HG02852 (cell line): Measurements from ENCODE around the gene PHYKPL.
"Not testable (repeated sequence)": the region's sequence is repeated elsewhere in the genome, so short reads cannot be mapped to it uniquely, and the experiment has no call there.

Source experiments
- ATAC-seq: cut with Tn5 transposase; IDR thresholded peaks from one replicate; pipeline ENCODE4 v1.9.1; 2021; ENCODE audit warnings: mild to moderate bottlenecking, moderate library complexity; ENCODE audit not compliant: unreplicated experiment

Gene PHYKPL

GRCh38 chr5:178265746-178266145, 33.1 kb upstream of the PHYKPL start:
- ATAC-seq = no peak

- no peak for ATAC-seq
Measured at GRCh38 chr5:178264044-178264443, 31.4 kb upstream of the PHYKPL start.

GRCh38 chr5:178261666-178262600, 29.3 kb upstream of the PHYKPL start:
- no peak for ATAC-seq

- no peak for ATAC-seq
Measured at GRCh38 chr5:178259623-178260536, 27.3 kb upstream of the PHYKPL start.

GRCh38 chr5:178257650-178258049, 25.0 kb upstream of the PHYKPL start:
- no peak for ATAC-seq

GRCh38 chr5:178256746-178257145, 24.1 kb upstream of the PHYKPL start:
- ATAC-seq = no peak

- not testable (repeated sequence) for ATAC-seq
Measured at GRCh38 chr5:178253632-178254031, 21.0 kb upstream of the PHYKPL start.

- ATAC-seq = no peak
Measured at GRCh38 chr5:178252258-178252657, 19.7 kb upstream of the PHYKPL start.

- no peak for ATAC-seq
Measured at GRCh38 chr5:178250263-178250662, 17.7 kb upstream of the PHYKPL start.

- no peak for ATAC-seq
Measured at GRCh38 chr5:178249191-178249989, 16.8 kb upstream of the PHYKPL start.

- no peak for ATAC-seq
Measured at GRCh38 chr5:178248750-178249149, 16.1 kb upstream of the PHYKPL start.

GRCh38 chr5:178247481-178248456, 15.2 kb upstream of the PHYKPL start:
- no peak for ATAC-seq

GRCh38 chr5:178246624-178247279, 14.2 kb upstream of the PHYKPL start:
- no peak for ATAC-seq

- no peak for ATAC-seq
Measured at GRCh38 chr5:178245389-178245788, 12.8 kb upstream of the PHYKPL start.

- no peak for ATAC-seq
Measured at GRCh38 chr5:178244576-178244975, 12.0 kb upstream of the PHYKPL start.

GRCh38 chr5:178242416-178242815, 9.8 kb upstream of the PHYKPL start:
- no peak for ATAC-seq

- no peak for ATAC-seq
Measured at GRCh38 chr5:178241688-178242231, 9.2 kb upstream of the PHYKPL start.

GRCh38 chr5:178241231-178241663, 8.6 kb upstream of the PHYKPL start:
- no peak for ATAC-seq

- ATAC-seq = no peak
Measured at GRCh38 chr5:178240766-178241165, 8.2 kb upstream of the PHYKPL start.
